HUES48 (cell line): ENCODE measurements around the gene UGGT2.

Source experiments
- H3K27ac ChIP-seq: one replicate; pipeline ENCODE4 v1.7.0; 2013; ENCODE audit warnings: low read depth, low read length, inconsistent platforms
- H3K27me3 ChIP-seq: 2 replicates; pipeline ENCODE4 v1.6.1; 2013; ENCODE audit warnings: mild to moderate bottlenecking, low read length; ENCODE audit not compliant: control insufficient read depth, insufficient read depth
- H3K36me3 ChIP-seq: 2 replicates; pipeline ENCODE4 v1.6.1; 2013; ENCODE audit warnings: low read length; ENCODE audit not compliant: control insufficient read depth, insufficient read depth
- H3K4me1 ChIP-seq: 2 replicates; pipeline ENCODE4 v1.6.1; 2013; ENCODE audit warnings: mild to moderate bottlenecking, low read length; ENCODE audit not compliant: control insufficient read depth, insufficient read depth
- H3K4me3 ChIP-seq: 2 replicates; pipeline ENCODE4 v1.5.1; 2013; ENCODE audit warnings: mild to moderate bottlenecking, low read depth, low read length
- H3K9ac ChIP-seq: 2 replicates; pipeline ENCODE4 v1.6.1; 2013; ENCODE audit warnings: mild to moderate bottlenecking, low read depth, low read length, moderate library complexity
- H3K9me3 ChIP-seq: 2 replicates; pipeline ENCODE4 v1.6.1; 2013; ENCODE audit warnings: low read length; ENCODE audit not compliant: control insufficient read depth, insufficient read depth

Gene UGGT2

DNA sequence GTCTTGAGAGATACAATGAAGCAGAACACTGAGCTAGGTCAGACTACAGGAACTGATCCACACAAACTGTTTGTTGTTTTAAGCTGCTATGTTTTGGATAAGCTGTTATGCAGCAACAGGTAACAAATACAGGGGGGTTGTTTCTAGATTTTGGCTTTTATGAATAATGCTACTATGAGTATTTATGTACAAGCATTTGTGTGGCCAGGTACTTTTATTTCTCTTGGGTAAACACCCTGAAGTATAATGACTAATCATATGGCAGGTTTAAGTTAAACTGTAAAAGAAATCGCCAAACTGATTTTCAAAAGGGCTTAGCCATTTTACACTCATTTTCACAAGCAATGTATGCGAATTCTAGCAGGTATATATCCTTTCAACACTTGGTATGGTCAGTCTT, 210.3 kb downstream of the UGGT2 start:
- Histone ChIP-seq H3K27ac (no peak overlapping the region), H3K4me1 (no peaks in the 10 kb centered on the region), H3K4me3 (no peak overlapping the region), H3K27me3 (no peaks in the 10 kb centered on the region), H3K36me3 (no peaks in the 10 kb centered on the region), H3K9me3 (0 out of 2 replicates have a peak, but pooled peaks cover 3% of the 10 kb centered on the region), H3K9ac (no peak overlapping the region)

DNA sequence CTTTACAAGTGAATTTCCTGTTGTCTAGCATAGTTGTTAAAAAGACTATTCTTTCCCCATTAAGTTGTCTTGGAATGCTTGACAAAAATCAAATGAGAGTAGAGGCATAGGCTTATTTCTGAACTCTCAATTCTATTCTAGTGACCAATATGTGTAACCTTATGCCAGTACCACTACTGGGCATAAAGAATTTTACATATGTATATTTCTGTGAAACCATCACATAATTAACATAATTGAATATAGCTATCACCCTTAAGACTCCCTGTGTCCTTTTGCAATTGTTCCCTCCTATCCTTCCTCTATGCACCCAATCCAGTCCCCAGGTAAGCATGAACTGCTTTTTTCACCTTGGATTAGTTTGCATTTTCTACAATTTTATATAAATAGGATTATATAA, 211.3 kb downstream of the UGGT2 start:
- H3K27ac ChIP-seq, result no peak overlapping the region
- H3K4me1 ChIP-seq, result no peaks in the 10 kb centered on the region
- H3K9ac ChIP-seq, result no peak overlapping the region
- H3K4me3 ChIP-seq, result no peak overlapping the region
- no peaks in the 10 kb centered on the region for H3K36me3 ChIP-seq
- no peaks in the 10 kb centered on the region for H3K27me3 ChIP-seq
- H3K9me3 ChIP-seq, result 0 out of 2 replicates have a peak, but pooled peaks cover 3% of the 10 kb centered on the region

DNA sequence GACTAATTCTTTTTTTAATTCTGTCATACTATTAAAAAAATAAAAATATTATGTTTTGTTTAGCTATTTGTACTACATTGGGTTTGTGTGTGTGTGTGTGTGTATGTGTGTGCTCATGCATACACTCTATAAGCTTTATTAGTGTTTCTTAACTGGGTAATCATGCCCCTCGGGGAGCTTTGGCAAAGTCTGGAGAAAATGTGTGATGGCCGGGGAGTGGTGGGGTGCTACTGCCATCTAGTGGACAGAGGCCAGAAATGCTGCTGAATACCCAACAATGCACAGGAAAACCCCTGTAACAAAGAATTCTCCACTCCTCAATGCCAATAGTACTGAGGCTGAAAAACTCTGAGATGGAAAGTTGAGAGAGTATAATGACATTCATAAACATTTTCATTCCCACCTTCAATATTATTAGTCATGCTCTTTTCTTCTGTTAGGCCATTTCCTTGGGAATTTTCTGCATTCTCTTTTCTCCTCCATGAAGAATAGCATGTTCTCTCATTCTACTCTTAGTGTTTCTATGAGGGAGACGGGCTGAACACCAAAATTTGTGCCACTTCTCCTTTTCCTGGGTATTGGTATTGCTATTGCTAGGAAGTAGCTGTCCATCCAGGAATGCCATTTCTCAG, 219.0 kb downstream of the UGGT2 start:
- H3K27me3 ChIP-seq, result no peaks in the 10 kb centered on the region
- no peak overlapping the region for H3K27ac ChIP-seq
- no peaks in the 10 kb centered on the region for H3K36me3 ChIP-seq

DNA sequence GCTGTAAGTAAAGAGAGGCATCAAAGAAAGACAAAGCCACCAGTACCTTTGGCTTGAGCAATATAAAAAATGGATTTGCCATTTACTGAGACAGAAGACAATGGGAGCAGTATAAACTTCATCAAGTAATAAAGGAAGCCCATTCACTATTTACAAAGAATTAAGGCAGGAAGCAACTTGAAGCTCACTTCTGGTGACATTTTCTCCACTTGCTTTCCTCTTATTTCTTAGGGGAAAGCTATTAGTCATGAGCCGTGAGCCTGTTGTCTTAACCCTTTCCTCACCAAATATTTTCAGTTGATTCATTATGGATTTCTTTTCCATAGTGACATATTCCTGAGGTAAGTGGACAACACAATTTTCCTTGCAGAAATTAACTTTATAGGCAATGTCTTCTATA, 219.5 kb downstream of the UGGT2 start:
- no peaks in the 10 kb centered on the region for H3K36me3 ChIP-seq
- no peak overlapping the region for H3K4me3 ChIP-seq
- H3K9me3 ChIP-seq, result 0 out of 2 replicates have a peak, but pooled peaks cover 3% of the 10 kb centered on the region
- H3K27ac ChIP-seq, result no peak overlapping the region
- no peak overlapping the region for H3K9ac ChIP-seq
- H3K4me1 ChIP-seq, result 0 out of 2 replicates have a peak, but pooled peaks cover 6% of the 10 kb centered on the region
- no peaks in the 10 kb centered on the region for H3K27me3 ChIP-seq

More for the DNA sequence above, 219.0 kb downstream of the UGGT2 start:
- H3K9me3 ChIP-seq, result 0 out of 2 replicates have a peak, but pooled peaks cover 3% of the 10 kb centered on the region
- no peak overlapping the region for H3K4me3 ChIP-seq
- 0 out of 2 replicates have a peak, but pooled peaks cover 6% of the 10 kb centered on the region for H3K4me1 ChIP-seq
- no peak overlapping the region for H3K9ac ChIP-seq

DNA sequence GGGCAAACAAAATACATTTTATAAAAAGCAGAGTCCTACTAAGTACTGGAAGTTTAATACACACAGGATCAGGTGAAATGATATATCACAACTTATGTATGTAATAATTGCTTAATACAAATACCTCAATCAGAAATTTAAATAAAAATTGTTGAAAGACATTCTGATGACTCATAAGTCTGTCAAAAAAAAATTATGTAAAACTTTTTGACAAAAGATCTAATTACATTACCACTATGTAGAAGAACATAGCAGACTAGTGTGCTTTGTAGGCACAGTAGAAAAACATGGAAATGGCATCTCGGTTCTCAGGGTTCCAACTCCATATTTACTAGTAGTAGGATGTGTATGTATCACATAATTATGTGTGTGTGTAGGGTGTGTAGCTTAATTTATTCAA, 220.1 kb downstream of the UGGT2 start:
- no peak overlapping the region for H3K4me3 ChIP-seq
- H3K4me1 ChIP-seq, result 0 out of 2 replicates have a peak, but pooled peaks cover 6% of the 10 kb centered on the region
- H3K9ac ChIP-seq, result no peak overlapping the region
- H3K36me3 ChIP-seq, result no peaks in the 10 kb centered on the region
- no peaks in the 10 kb centered on the region for H3K9me3 ChIP-seq
- no peak overlapping the region for H3K27ac ChIP-seq
- no peaks in the 10 kb centered on the region for H3K27me3 ChIP-seq

DNA sequence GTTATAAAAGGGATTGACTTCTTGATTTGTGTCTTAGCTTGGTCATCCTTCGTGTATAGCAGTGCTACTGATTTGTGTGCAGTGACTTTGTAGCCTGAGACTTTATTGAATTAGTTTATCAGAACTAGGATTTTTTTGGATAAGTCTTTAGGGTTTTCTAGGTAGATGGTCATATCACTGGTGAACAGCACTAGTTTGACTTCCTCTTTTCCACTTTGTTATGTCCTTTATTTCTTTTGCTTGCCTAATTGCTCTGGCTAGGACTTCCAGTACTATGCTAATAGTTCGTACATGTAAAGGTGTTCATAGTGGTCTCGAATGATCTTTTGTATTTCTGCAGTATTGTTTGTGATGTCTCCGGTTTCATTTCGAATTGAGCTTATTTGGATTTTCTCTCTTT, 230.9 kb downstream of the UGGT2 start:
- Histone ChIP-seq H3K27ac (no peak overlapping the region), H3K36me3 (0 out of 2 replicates have a peak, but pooled peaks cover 8% of the 10 kb centered on the region), H3K4me3 (no peak overlapping the region), H3K9me3 (0 out of 2 replicates have a peak, but pooled peaks cover 2% of the 10 kb centered on the region), H3K4me1 (no peaks in the 10 kb centered on the region), H3K27me3 (no peaks in the 10 kb centered on the region), H3K9ac (no peak overlapping the region)

DNA sequence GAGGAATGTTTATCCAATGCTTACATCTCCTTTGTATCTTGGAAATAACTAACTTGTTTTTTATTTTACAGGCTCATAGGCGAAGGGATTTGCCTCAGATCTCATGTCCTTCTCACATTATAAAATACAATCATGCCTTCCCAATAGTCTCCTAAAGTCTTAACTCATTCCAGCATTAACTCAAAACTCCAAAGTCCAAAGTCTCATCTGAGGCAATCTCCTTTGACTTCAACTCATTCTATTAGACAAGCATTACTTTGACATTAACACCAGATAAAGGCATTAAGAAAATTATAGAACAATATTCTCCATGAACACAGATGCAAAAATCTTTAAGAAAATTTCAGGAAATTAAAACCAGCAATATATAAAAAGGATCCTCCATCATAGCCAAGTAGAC, 238.7 kb downstream of the UGGT2 start:
- H3K27ac ChIP-seq, result no peak overlapping the region
- no peaks in the 10 kb centered on the region for H3K27me3 ChIP-seq
- H3K9me3 ChIP-seq, result peaks cover 3% of the 10 kb centered on the region; the same call in 1 of the 2 replicates
- no peak overlapping the region for H3K4me3 ChIP-seq
- H3K36me3 ChIP-seq, result no peaks in the 10 kb centered on the region
- no peaks in the 10 kb centered on the region for H3K4me1 ChIP-seq
- no peak overlapping the region for H3K9ac ChIP-seq

DNA sequence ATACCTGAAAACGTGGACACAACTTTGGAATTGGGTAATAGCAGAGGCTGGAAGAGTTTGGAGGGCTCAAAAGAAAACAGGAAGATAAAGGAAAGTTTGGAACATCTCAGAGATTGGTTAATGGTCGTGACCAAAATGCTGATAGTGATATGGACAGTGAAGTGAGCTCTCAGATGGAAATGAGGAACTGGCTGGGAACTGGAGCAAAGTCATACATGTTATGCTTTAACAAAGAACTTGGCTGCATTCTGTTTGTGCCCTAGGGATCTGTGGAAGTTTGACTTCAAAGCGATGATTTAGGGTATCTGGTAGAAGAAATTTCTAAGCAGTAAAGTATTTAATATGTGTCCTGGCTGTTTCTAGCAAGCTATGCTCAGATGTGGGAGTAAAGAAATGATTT, 240.1 kb downstream of the UGGT2 start:
- Histone ChIP-seq H3K9me3 (peaks cover 3% of the 10 kb centered on the region; the same call in 1 of the 2 replicates), H3K4me1 (no peaks in the 10 kb centered on the region), H3K27ac (no peak overlapping the region), H3K27me3 (no peaks in the 10 kb centered on the region), H3K9ac (no peak overlapping the region), H3K4me3 (no peak overlapping the region), H3K36me3 (no peaks in the 10 kb centered on the region)

DNA sequence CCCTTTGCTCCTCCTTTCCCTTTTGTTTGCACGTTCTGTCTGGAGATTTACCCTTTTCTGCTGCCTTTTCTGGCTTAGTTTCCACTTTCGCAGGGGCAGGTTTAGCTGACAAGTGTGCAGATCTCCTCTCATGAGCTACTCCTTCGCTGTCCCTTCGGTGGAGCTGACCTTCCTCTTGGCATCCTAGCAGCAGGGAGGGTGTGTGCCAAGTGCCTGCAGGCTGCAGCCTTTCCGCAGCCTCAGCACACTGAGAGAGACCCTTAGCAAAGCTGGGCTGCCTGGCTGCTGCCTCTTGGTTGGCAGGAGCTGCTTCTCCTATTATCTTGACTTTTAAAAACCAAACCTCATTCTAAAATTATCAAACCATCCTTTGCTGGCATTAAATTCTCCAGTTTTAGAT, 243.8 kb downstream of the UGGT2 start:
- Histone ChIP-seq H3K36me3 (no peaks in the 10 kb centered on the region), H3K9me3 (peaks cover 3% of the 10 kb centered on the region; the same call in 1 of the 2 replicates), H3K4me1 (no peaks in the 10 kb centered on the region), H3K27me3 (no peaks in the 10 kb centered on the region), H3K27ac (no peak overlapping the region), H3K9ac (no peak overlapping the region), H3K4me3 (no peak overlapping the region)

DNA sequence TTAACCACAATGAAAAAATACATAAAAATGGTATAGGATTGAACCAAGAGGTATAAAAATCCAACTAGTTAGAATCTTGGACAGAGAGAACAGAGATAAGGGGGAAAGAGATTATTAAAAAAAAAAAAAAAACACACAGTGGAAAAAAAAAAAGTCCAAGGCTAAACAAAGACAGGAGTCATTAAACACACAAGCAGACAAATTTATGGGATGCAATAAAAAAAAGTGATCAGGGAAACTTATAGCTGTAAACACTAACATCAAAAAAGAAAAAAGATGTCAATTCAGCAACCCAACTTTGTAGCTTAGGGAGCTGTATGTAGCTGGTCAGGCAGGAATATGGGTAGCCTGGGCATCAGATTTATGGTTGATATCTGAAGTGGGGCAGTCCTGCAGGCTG, 247.3 kb downstream of the UGGT2 start:
- Histone ChIP-seq H3K27ac (no peak overlapping the region), H3K9ac (no peak overlapping the region), H3K9me3 (no peaks in the 10 kb centered on the region), H3K36me3 (no peaks in the 10 kb centered on the region), H3K27me3 (no peaks in the 10 kb centered on the region), H3K4me1 (no peaks in the 10 kb centered on the region), H3K4me3 (no peak overlapping the region)

DNA sequence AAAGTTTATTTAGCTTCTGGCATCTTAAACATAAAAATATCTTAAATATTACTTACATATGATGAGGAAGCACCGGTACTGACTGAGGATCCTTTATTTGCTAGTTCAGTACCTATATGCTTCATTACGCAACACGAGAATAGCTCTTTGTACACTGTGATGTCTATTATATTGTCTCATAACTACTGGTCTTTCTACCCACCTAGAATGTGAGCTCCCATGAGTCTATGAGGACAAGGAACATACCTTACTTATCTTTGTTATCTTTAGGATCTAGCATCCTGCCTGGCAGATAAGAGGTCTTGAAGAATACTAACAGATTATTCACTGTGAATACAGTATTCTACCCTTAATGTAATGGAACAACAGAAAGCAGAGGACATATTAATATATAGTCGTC, 251.4 kb downstream of the UGGT2 start:
- no peaks in the 10 kb centered on the region for H3K9me3 ChIP-seq
- H3K9ac ChIP-seq, result no peak overlapping the region
- no peak overlapping the region for H3K4me3 ChIP-seq
- no peaks in the 10 kb centered on the region for H3K4me1 ChIP-seq
- H3K36me3 ChIP-seq, result no peaks in the 10 kb centered on the region
- H3K27ac ChIP-seq, result no peak overlapping the region
- H3K27me3 ChIP-seq, result no peaks in the 10 kb centered on the region
